GM12878 (cell line): ENCODE results near the gene PCDHA7.

Experiments used
- CTCF ChIP-seq, 3 experiments: IDR thresholded peaks in 2 of 3; conservative IDR thresholded peaks in 1 of 3; 2 replicates each; pipeline ENCODE4 v1.5.1; 2011; ENCODE audit warnings: low read depth in 3 of 3, low read length in 3 of 3, mild to moderate bottlenecking in 3 of 3, control low read depth in 2 of 3, moderate library complexity in 2 of 3, inconsistent platforms in 1 of 3, mixed read lengths in 1 of 3; ENCODE audit not compliant: control insufficient read depth in 2 of 3, insufficient read depth in 1 of 3; ENCODE audit errors: extremely low read depth in 1 of 3
- DPF2 ChIP-seq: fragments of 450-650 bp; IDR thresholded peaks from 2 replicates; pipeline ENCODE4 v1.6.1; 2017; ENCODE audit warnings: mild to moderate bottlenecking
- EED ChIP-seq: sonication (generic); IDR thresholded peaks from 2 replicates; pipeline ENCODE4 v1.6.1; 2016; ENCODE audit warnings: antibody characterized with exemption, low read depth
- EGR1 ChIP-seq, 2 experiments: IDR thresholded peaks; 1 replicate in 1 of 2; 2 replicates in 1 of 2; pipeline ENCODE4 v1.6.1; 2011 to 2012; ENCODE audit warnings: low read depth in 2 of 2, low read length in 2 of 2, borderline replicate concordance in 1 of 2, mild to moderate bottlenecking in 1 of 2, moderate library complexity in 1 of 2
- POLR2A ChIP-seq: IDR thresholded peaks from 2 replicates; pipeline ENCODE4 v1.6.1; 2011; ENCODE audit warnings: low read depth, mild to moderate bottlenecking, low read length
- RAD21 ChIP-seq: IDR thresholded peaks from 2 replicates; pipeline ENCODE4 v1.6.1; 2011; ENCODE audit warnings: mild to moderate bottlenecking, low read depth, low read length, moderate library complexity; ENCODE audit not compliant: insufficient read depth
- SIN3A ChIP-seq: IDR thresholded peaks from 2 replicates; pipeline ENCODE4 v1.6.1; 2012; ENCODE audit warnings: low read depth, low read length, improper control_type of control experiment
- SP1 ChIP-seq: IDR thresholded peaks from one replicate; pipeline ENCODE4 v1.6.1; 2011; ENCODE audit warnings: low read depth, low read length
- ZNF274 ChIP-seq: IDR thresholded peaks from one replicate; pipeline ENCODE4 v1.8.0; 2011; ENCODE audit not compliant: insufficient read length, insufficient read depth
- ZNF384 ChIP-seq: IDR thresholded peaks from 2 replicates; pipeline ENCODE4 v1.6.1; 2012; ENCODE audit warnings: low read depth, mild to moderate bottlenecking, low read length, improper control_type of control experiment, borderline replicate concordance

GRCh38 chr5:140869555-140869886, 35.5 kb downstream of the PCDHA7 start:
- no peak for TF ChIP-seq POLR2A
- TF ChIP-seq CTCF (IDR thresholded peaks at IDR 0.05 in 2 of 3, conservative IDR thresholded peaks at IDR 0.05 in 1 of 3; ENCODE audit: control insufficient read depth in 2 of 3, extremely low read depth in 1 of 3, insufficient read depth in 1 of 3, low read depth in 3 of 3, low read length in 3 of 3): no peak; a peak in 1 of 6 replicates
- no peak for TF ChIP-seq DPF2
- no peak for TF ChIP-seq ZNF384
- no peak for TF ChIP-seq EED
- TF ChIP-seq RAD21: no peak
- no peak for TF ChIP-seq ZNF274
- no peak for TF ChIP-seq SP1
- no peak for TF ChIP-seq EGR1 (IDR thresholded peaks at IDR 0.05; ENCODE audit: borderline replicate concordance in 1 of 2, low read depth in 2 of 2, low read length in 2 of 2)
- no peak for TF ChIP-seq SIN3A
